Stimulated activated CD4-positive, alpha-beta T cell treated with anti-CD3 and anti-CD28 coated beads, Interleukin-4, amount 100 ng/mL, for 48 hours (primary cell): ENCODE measurements around the gene LDLRAD1.
"Not testable (repeated sequence)": the region's sequence is repeated elsewhere in the genome, so short reads cannot be mapped to it uniquely, and the experiment has no call there.

Experiments
- DNase-seq, 2 donors: peaks; one replicate each; pipeline ENCODE4 v3.0.0-alpha.2; 2020; ENCODE audit warnings: low read depth in 2 of 2

Gene LDLRAD1

GRCh38 chr1:54016343-54017282 lies 1.4 kb downstream of the LDLRAD1 start:
- DNase-seq: no peak

DNA sequence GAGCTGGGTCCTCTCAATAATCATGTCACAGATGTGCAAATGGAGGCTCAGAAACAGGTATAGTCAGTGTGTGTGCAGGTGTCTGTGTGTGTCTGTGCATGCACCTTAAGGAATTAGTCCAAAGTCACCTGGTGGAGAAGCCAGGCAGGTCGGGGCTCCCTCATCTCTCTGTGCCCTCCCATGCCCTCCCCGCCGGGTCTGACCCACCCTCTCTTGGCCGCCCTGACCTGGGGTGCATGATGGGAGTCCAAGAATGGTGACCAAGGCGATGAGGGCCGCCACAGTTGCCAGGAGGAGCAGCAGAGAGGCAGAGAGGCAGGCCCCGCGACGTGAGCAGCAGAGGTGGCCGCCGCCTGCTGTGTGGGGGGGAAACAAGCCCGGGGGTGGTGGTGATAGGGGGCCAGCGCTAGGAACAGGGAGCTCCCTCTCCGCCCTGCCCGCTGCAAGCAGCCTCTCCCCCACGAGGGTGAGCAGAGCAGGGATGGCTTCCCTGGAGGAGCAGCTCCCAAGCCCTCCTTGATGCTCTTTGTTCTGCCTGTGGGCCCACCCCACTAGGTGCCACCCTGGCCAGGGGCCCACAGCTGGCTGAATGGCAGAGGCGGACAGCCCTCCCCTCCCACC lies 3.9 kb downstream of the LDLRAD1 start:
- DNase-seq: no peak

DNA sequence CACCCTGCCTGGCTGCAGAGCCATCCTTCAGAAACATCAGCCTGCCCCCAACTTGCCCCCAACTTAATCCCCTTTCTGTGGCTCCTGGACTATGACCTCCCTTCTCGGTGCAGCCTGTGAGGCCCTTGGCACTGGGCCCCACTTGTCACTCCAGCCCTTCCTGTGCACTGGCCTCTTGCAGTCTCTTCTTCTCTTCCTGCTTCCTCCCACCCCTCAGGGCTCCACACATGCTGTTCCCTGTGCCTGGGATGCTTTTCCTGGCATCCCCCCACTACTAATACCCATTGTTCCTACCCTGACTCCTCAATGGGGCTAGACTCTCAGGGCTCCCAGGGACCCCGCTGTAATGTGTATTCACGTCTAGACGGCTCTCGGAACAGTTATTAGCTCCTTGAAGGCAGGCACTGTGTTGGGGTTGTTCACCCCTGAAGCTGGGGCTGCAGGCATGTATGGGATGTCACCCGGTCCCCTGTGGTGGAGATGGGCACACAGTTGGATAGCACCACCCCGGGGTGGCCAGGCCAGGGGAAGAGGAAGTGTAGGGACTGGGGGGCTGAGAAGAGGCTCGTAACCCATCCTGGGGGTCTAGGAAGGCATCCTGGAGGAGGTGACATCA lies 4.5 kb downstream of the LDLRAD1 start:
- DNase-seq: no peak

- DNase-seq: no peak
Measured at GRCh38 chr1:54012863-54013262, 5.1 kb downstream of the LDLRAD1 start.

- DNase-seq: no peak
Measured at GRCh38 chr1:54012008-54012325, 6.0 kb downstream of the LDLRAD1 start.

GRCh38 chr1:54011316-54012007 lies 6.5 kb downstream of the LDLRAD1 start:
- no peak for DNase-seq

DNA sequence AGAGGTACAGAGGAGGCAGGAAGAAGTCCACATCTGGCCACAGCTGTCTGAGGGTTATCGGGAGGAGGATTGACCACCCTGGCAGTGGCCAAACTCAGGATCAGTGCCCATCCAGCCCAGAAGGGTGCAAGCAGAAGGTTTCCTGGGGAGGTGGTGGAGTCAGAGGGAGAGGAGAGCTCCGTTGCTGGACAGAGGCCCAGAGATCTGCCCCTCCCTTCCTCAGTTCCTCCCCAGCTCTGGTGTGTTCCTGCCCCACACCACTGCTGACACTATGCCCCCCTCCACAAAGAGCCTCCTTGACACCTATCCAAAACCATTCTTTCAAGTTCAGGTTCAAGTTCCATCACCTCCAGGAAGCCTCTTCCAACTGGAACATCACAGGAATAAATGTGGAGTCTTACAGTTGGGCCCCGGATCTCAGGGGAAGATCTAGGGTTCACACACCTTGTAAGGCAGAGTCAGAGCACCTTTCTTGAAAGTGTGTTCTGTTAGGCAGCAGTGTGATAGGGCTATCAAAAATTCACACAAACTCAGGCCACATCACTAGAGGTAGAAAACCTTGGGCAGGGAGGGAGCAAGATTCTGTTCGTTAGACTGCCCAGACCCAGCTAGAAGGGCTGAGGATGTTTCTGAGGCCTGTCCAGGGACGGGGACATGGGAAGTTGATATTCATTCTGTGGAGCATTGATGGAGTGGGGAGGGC lies 7.4 kb downstream of the LDLRAD1 start:
- DNase-seq: no peak

- DNase-seq: no peak
Measured at GRCh38 chr1:54009406-54009805, 8.6 kb downstream of the LDLRAD1 start.

DNA sequence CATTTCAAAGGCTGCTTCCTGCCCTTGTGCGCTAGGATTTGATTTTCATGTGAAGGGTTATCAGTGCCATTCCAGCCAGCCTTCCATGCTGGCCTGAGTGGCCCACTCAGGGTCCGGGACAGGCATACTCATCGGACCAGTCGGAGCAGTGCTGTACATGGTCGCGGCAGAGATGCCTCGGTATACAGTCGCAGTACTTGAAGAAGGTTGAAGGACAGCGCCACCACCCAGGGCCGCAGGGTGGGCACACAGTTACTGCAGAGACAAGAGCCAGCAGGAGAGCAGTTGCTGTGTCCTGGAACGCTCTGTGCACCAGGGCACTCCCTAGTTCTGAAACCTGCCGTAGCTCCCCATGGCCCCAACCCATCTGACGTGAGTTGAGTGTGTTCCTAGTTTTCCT lies 9.1 kb downstream of the LDLRAD1 start:
- DNase-seq: no peak

DNA sequence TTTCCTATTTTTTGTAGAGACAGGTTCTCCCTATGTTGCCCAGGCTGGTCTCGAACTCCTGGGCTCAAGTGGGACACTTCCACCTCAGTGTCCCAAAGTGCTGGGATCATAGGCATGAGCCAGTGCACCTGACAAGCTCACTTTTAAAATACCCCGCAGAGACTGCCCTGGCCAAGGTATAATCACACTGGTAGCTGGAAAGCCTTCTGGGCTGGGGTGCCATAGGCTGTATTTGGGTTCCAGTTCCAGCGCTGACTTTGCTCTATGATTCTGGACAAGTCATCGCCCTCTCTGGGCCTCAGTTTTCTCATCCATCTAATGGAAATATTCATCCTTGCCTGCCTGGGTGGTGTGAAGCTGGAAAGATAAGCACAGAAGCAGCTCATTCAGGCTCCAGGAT lies 10.4 kb downstream of the LDLRAD1 start:
- no peak for DNase-seq

GRCh38 chr1:54006508-54006907 lies 11.5 kb downstream of the LDLRAD1 start:
- DNase-seq: no peak

DNA sequence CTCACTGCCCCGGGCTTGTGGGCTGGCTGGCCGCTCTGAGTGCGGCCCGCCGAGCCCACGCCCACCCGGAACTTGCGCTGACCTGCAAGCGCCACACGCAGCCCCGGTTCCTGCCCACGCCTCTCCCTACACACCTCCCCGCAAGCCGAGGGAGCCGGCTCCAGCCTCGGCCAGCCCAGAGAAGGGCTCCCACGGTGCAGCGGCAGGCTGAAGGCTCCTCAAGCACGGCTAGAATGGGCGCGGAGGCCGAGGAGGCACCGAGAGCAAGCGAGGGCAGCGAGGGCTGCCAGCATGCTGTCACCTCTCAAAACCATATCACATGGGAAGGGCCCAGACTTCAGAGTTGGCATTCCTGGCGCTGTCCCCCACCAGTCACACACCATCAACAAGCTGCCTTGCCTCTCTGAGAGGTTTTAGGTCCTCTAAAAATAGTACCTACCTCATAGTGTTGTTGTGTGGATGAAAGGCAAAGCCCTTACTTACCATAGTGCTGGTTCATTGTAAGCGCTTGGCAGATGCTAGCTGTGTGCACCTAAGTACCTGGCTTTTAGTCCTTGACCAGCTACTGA lies 13.4 kb downstream of the LDLRAD1 start:
- no peak for DNase-seq

GRCh38 chr1:54003750-54004480 lies 14.1 kb downstream of the LDLRAD1 start:
- not testable (repeated sequence) for DNase-seq

DNA sequence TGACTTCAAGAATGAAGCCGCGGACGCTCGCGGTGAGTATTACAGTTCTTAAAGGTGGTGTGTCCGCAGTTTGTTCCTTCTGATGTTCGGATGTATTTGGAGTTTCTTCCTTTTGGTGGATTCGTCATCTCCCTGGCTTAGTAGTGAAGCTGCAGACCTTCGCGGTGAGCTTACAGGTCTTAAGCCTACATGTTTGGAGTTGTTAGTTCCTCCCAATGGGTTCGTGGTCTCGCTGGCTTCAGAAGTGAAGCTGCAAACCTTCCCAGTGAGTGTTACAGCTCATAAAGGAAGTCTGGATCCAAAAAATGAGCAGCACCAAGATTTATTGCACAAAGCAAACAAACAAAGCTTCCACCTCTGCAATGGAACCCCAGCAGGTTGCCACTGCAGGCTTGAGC lies 14.7 kb downstream of the LDLRAD1 start:
- no peak for DNase-seq

- no peak for DNase-seq
Measured at GRCh38 chr1:54002544-54003248, 15.3 kb downstream of the LDLRAD1 start.

DNA sequence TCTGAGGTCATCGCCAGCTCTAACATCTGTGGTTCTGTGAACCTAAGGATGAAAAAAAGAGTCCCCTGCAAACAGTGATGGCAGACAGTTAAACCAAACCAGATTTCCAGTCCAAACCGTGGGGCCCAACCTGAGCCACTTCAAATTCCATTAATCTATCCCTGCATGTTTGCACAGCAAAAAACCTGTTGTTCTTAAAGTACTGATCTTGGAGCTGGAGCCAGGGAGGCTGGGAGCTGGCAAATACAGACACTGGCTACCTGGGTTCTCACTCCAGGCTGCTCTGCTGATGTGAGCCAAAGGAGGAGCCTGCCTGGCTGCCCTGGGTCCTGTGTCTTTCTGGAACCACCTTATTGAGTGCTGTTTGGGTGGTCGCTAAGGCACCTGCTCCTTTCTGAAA lies 16.4 kb downstream of the LDLRAD1 start:
- DNase-seq: no peak

- DNase-seq: no peak
Measured at GRCh38 chr1:53999920-54000319, 18.1 kb downstream of the LDLRAD1 start.

DNA sequence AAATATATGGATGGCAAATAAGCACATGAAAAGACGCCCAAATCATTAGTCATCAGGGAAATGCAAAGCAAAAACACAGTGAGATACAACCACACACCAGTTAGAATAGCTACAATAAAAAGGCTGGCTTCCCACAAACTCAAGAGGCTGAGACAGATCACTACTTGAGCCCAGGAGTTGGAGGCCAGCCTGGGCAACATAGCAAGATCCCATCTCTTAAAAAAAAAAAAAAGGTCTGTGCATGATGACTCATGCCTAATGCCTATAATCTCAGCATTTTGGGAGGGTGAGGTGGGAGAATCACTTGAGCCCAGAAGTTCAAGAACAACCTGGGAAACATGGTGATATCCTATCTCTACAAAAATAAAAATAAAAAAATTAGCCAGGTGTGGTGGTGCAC lies 19.8 kb downstream of the LDLRAD1 start:
- DNase-seq: no peak

- DNase-seq: no peak
Measured at GRCh38 chr1:53995683-53996082, 22.3 kb downstream of the LDLRAD1 start.

DNA sequence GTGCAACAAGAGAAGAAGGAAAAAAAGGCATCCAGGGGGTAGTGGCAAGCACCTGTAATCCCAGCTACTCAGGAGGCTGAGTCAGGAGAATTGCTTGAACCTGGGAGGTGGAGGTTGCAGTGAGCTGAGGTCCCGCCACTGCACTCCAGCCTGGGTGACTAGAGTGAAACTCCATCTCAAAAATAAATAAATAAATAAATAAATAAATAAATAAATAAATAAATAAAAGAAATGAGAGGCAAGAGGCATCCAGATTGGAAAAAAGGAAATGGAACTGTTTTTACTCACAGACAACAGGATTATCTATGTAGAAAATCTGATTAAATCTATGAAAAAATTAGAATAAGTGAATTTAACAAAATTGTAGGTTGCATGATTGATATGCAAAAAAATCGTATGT lies 23.5 kb downstream of the LDLRAD1 start:
- not testable (repeated sequence) for DNase-seq
